CD4-positive, alpha-beta T cell (primary cell): Measurements from ENCODE around the gene MMP28. TPM values are rescaled to one million over a fixed set of nuclear protein-coding genes. Genes with fewer than 3 reads are reported as not detected.

Experiments used
- ATAC-seq: fragments of 200-7000 bp; cut with Tn5 transposase; one replicate; pipeline ENCODE4 v1.10.0; 2022; ENCODE audit warnings: mild to moderate bottlenecking; ENCODE audit not compliant: poor library complexity
- CTCF ChIA-PET: fragments of 350-600 bp; sonication (Branson Sonifier 250); formaldehyde crosslinking; loops from one replicate; lab custom pipeline; 2021; ENCODE audit warnings: antibody characterized with exemption, inconsistent platforms; lab: Charles Lee
- POLR2A ChIA-PET: fragments of 350-600 bp; sonication (Branson Sonifier 250); formaldehyde crosslinking; loops from one replicate; lab custom pipeline; 2021; ENCODE audit warnings: antibody characterized with exemption, inconsistent platforms; lab: Charles Lee
- DNase-seq, 14 experiments: peaks; one replicate each; pipeline ENCODE4 v3.0.0-alpha.2; 2013 to 2020; ENCODE audit warnings: mixed read lengths in 2 of 14
- H3K27ac ChIP-seq, 2 donors: one replicate each; pipeline versions ENCODE4 v1.5.1 to v1.7.0; 2013; ENCODE audit warnings: low read length in 2 of 2, low read depth in 1 of 2, mild to moderate bottlenecking in 1 of 2
- H3K27me3 ChIP-seq, 2 experiments: 1 replicate in 1 of 2; 2 replicates in 1 of 2; pipeline versions ENCODE4 v1.6.1 to v1.7.0; 2013; ENCODE audit warnings: low read length in 2 of 2, control low read depth in 1 of 2, mild to moderate bottlenecking in 1 of 2, moderate library complexity in 1 of 2; ENCODE audit not compliant: insufficient read depth in 2 of 2, control insufficient read depth in 1 of 2
- H3K36me3 ChIP-seq: one replicate; pipeline ENCODE4 v1.6.1; 2013; ENCODE audit warnings: low read length, control low read depth; ENCODE audit not compliant: insufficient read depth
- H3K4me1 ChIP-seq: one replicate; pipeline ENCODE4 v1.6.1; 2013; ENCODE audit warnings: low read length, control low read depth; ENCODE audit not compliant: insufficient read depth
- H3K4me3 ChIP-seq: one replicate; pipeline ENCODE4 v1.5.1; 2013; ENCODE audit warnings: mild to moderate bottlenecking, low read length, moderate library complexity
- H3K9me3 ChIP-seq, 2 experiments: 1 replicate in 1 of 2; 2 replicates in 1 of 2; pipeline versions ENCODE4 v1.6.1 to v1.7.0; 2013; ENCODE audit warnings: low read length in 2 of 2, mild to moderate bottlenecking in 2 of 2, control low read depth in 1 of 2, moderate library complexity in 1 of 2; ENCODE audit not compliant: control insufficient read depth in 1 of 2, insufficient read depth in 1 of 2
- H3K27ac Mint-ChIP-seq: one replicate; pipeline ENCODE4 v1.8.0; 2020; ENCODE audit warnings: mixed read lengths
- H3K27me3 Mint-ChIP-seq: one replicate; pipeline ENCODE4 v1.8.0; 2021; ENCODE audit warnings: mixed read lengths
- H3K36me3 Mint-ChIP-seq: one replicate; pipeline ENCODE4 v1.8.0; 2021; ENCODE audit warnings: low read depth, mixed read lengths
- H3K4me1 Mint-ChIP-seq: one replicate; pipeline ENCODE4 v1.8.0; 2021; ENCODE audit warnings: low read depth, mixed read lengths
- H3K4me3 Mint-ChIP-seq: one replicate; pipeline ENCODE4 v1.8.0; 2020; ENCODE audit warnings: mild to moderate bottlenecking, mixed read lengths
- H3K9me3 Mint-ChIP-seq: one replicate; pipeline ENCODE4 v1.8.0; 2020; ENCODE audit warnings: mixed read lengths
- intact Hi-C, 2 experiments: fragments of 100-400 bp; cut with DNase I in 1 of 2; cut with micrococcal nuclease in 1 of 2; formaldehyde crosslinking; loops; one replicate each; pipeline versions ENCODE4 v1.15.1 to v1.9.0; 2023 to 2025; cut with DNase I, micrococcal nuclease
- total RNA-seq, 174 experiments: library from RNA in 2 of 174; stranded (reverse) in 2 of 174; gene quantifications; one replicate each; pipeline ENCODE4 v1.2.3 and lab custom pipeline; 2021 to 2026
- TF ChIP-seq, protein P1 (sequence below): fragments of 200-600 bp; IDR thresholded peaks from one replicate; pipeline ENCODE4 v1.8.0; 2022; ENCODE audit warnings: antibody characterized with exemption, mild to moderate bottlenecking

Gene MMP28
- total RNA-seq, 2 experiments from 2014 or later = 6.7 to 9.9 TPM

GRCh38 chr17:35740216-35740615, 55.2 kb downstream of the MMP28 start:
- H3K4me3 Mint-ChIP-seq = no peak overlapping the region

DNA sequence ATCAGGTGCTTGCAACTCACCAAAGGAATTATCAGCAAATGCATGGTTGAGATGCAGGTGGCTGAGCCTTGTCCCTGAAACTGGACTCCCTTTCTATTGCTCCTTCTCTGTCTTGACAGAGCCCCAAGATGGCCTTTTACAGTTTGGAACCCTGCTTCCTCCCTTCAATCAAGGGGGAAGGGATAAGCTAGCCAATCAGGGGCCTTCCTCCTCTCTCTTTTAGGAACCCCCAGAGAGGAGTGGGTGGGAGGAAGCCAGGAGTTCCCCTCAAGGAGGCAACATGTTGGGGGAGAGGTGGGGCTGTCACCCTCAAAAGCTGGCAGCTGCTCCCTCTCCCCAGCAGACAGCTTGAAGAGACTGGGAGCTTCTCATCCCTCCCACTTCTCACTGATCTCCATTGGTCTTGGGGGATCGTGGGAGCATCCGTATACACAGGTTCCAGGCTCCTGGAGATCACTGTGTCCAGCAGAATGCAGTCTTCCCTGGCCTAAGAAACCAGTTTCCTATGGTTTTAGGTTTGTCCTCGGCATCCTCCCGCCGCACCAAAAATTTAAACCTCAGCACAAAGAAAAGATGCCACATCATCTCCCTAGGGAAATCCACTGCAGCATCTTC, 56.8 kb downstream of the MMP28 start:
- TF ChIP-seq, protein P1, sequence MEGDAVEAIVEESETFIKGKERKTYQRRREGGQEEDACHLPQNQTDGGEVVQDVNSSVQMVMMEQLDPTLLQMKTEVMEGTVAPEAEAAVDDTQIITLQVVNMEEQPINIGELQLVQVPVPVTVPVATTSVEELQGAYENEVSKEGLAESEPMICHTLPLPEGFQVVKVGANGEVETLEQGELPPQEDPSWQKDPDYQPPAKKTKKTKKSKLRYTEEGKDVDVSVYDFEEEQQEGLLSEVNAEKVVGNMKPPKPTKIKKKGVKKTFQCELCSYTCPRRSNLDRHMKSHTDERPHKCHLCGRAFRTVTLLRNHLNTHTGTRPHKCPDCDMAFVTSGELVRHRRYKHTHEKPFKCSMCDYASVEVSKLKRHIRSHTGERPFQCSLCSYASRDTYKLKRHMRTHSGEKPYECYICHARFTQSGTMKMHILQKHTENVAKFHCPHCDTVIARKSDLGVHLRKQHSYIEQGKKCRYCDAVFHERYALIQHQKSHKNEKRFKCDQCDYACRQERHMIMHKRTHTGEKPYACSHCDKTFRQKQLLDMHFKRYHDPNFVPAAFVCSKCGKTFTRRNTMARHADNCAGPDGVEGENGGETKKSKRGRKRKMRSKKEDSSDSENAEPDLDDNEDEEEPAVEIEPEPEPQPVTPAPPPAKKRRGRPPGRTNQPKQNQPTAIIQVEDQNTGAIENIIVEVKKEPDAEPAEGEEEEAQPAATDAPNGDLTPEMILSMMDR = no peak
- Histone ChIP-seq H3K27me3 (peaks cover 19 to 29% of the 10 kb centered on the region in 2 experiments), H3K9me3 (peaks cover 0 to 7% of the 10 kb centered on the region in 2 experiments), H3K27ac (no peak overlapping the region), H3K36me3 (no peaks in the 10 kb centered on the region), H3K4me1 (peaks cover 12% of the 10 kb centered on the region), H3K4me3 (no peak overlapping the region)
- Mint-ChIP-seq H3K36me3 (no peaks in the 10 kb centered on the region), H3K27me3 (peaks cover 27% of the 10 kb centered on the region), H3K27ac (no peak overlapping the region), H3K9me3 (no peaks in the 10 kb centered on the region), H3K4me3 (no peak overlapping the region), H3K4me1 (no peaks in the 10 kb centered on the region)
- ATAC-seq (no peak), DNase-seq (no peak)
- POLR2A ChIA-PET = no interaction called here
- CTCF ChIA-PET = interaction anchor here (1.5 kb wide), 1 partner anchor 9 kb away, joined by 3 read pairs; no protein-coding TSS in a partner anchor
- intact Hi-C loops = no loop called here

More at GRCh38 chr17:35740216-35740615, 55.2 kb downstream of the MMP28 start:
- DNase-seq = no peak
- no peak overlapping the region for H3K27ac ChIP-seq
- no peak overlapping the region for H3K4me3 ChIP-seq
- no peaks in the 10 kb centered on the region for H3K4me1 Mint-ChIP-seq
- H3K4me1 ChIP-seq = peaks cover 12% of the 10 kb centered on the region
- no peaks in the 10 kb centered on the region for H3K36me3 ChIP-seq
- H3K9me3 Mint-ChIP-seq = no peaks in the 10 kb centered on the region
- H3K27ac Mint-ChIP-seq = no peak overlapping the region
- no peak for ATAC-seq
- CTCF ChIA-PET = no interaction called here
- H3K36me3 Mint-ChIP-seq = no peaks in the 10 kb centered on the region
- peaks cover 36% of the 10 kb centered on the region for H3K27me3 Mint-ChIP-seq
- peaks cover 0 to 11% of the 10 kb centered on the region in 2 experiments for H3K9me3 ChIP-seq
- peaks cover 20 to 30% of the 10 kb centered on the region in 2 experiments for H3K27me3 ChIP-seq
- intact Hi-C loops = loop anchor here in 1 of 2 experiments (10.0 kb wide), 1 partner anchor 495 kb away; the partner anchor contains the start of gene SLFN5
- POLR2A ChIA-PET = interaction anchor here (0.6 to 1.6 kb wide), 2 partner anchors 9 to 32 kb away, joined by 3 to 9 read pairs; partner anchors contain the start of gene RASL10B
- TF ChIP-seq, protein P1 = no peak

DNA sequence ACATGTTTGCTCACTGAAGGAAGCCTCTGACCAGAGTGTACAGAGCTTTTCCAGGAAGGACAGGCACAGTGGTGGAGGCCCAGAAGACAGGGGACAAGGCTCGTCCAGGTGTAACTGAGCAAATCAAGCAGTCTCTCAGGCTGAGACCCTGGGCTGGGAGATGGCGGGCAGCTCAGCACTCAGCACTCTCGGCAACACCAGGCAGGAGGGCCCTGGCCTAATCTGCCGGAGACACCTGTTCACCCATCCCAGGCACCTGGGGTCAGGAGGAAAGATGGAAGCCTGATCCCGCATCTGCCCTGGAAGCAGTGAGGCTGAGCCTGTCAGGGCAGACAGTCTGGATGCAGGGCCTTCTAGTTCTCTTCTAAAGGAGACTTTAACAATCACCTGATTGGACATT, 59.2 kb downstream of the MMP28 start:
- H3K9me3 ChIP-seq = peaks cover 0 to 6% of the 10 kb centered on the region in 2 experiments
- ATAC-seq = no peak
- Mint-ChIP-seq H3K27me3 (peaks cover 10% of the 10 kb centered on the region), H3K27ac (no peak overlapping the region), H3K4me1 (peaks cover 13% of the 10 kb centered on the region), H3K9me3 (no peaks in the 10 kb centered on the region), H3K36me3 (no peaks in the 10 kb centered on the region), H3K4me3 (no peak overlapping the region)
- H3K36me3 ChIP-seq = no peaks in the 10 kb centered on the region
- H3K27me3 ChIP-seq = peaks cover 5 to 9% of the 10 kb centered on the region in 2 experiments
- TF ChIP-seq, protein P1 = no peak
- DNase-seq = no peak
- no peak overlapping the region for H3K4me3 ChIP-seq
- H3K4me1 ChIP-seq = peaks cover 11% of the 10 kb centered on the region
- no peak overlapping the region for H3K27ac ChIP-seq
- ChIA-PET CTCF (interaction anchor here (0.9 to 1.5 kb wide), 2 partner anchors 9 to 11 kb away, joined by 3 to 4 read pairs; no protein-coding TSS in a partner anchor), POLR2A (no interaction called here)
- intact Hi-C loops = no loop called here
